Embryonic facial prominence (tissue), 1 donor: ENCODE results near the gene HSD17B8.

Experiments used
- DNase-seq: peaks from one replicate; pipeline ENCODE4 v3.0.0-alpha.2; 2016; ENCODE audit errors: extremely low spot score

HSD17B8 gene

DNA sequence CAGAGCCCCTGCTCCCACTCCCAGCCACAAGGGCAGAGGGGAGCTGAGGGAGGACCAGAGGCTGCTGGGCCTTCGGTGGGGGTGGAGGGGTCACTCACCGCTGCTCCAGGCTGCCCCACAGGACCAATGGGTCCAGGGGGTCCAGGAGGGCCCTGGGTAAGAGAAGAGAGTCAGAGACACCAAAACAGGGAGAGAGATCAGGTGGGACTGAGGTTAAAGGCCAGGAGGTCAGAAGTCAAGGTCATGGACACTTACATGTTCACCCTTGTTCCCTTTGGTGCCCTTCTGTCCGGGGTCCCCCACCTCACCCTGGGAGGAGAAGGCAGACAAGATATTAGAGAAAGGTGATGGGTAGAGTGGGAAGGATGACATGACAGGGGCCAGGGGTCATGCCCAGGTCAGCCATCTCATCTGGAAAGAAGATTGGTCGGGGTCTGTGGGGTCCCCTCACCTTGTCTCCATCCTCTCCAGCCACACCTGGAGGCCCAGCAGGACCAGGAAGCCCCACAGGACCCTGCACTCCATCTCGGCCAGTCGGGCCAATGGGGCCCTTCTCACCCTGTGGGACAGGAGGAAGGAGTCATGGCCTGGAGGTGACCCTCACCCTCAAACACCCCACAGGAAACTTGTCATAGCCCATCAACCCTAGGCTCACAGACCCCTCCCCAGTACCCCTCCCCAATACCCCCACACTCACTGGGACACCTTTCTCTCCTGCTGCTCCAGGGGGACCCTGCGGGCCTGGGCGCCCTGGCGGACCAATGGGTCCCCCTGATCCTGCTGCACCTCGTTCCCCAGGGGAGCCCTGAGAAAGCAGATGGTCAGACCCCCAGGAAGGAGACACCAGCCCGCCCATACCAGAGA, 33.2 kb upstream of the HSD17B8 start:
- no peak for DNase-seq

DNA sequence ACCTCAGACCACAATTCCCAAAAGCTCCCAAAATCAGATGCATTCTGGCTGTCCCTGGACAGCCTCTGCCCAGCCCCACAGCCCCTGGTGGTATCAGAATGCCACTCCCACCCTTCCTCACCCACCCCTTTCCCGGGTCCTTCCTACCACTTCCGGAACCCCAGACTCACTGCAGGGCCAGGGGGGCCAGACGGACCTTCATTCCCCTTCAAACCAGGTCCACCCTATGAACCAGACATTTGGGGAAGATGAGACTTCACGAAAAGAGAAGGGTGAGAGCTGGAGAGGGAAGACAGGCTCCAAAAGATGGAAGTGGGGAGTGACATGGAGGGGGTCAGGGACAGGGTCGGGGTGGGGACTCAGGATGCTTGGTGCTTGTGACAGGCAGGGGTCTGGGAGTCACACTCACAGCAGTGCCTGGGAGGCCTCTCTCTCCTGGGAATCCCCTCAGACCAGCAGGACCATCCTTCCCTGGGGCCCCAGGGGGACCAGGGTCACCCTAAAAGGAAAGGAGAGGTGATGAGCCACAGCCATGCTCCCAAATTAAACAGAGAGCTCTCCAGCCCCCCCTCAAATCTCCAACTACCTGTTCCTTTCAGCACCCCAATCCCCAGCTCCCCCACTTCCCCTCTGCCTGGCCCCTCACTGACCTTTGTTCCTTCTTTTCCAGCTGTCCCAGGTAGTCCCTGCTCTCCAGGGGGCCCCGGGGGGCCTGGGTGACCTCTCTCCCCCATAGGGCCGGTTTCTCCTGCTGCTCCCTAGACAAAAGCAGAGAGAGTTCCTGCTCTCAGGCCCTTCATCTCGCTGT, 32.4 kb upstream of the HSD17B8 start:
- DNase-seq, result no peak

DNA sequence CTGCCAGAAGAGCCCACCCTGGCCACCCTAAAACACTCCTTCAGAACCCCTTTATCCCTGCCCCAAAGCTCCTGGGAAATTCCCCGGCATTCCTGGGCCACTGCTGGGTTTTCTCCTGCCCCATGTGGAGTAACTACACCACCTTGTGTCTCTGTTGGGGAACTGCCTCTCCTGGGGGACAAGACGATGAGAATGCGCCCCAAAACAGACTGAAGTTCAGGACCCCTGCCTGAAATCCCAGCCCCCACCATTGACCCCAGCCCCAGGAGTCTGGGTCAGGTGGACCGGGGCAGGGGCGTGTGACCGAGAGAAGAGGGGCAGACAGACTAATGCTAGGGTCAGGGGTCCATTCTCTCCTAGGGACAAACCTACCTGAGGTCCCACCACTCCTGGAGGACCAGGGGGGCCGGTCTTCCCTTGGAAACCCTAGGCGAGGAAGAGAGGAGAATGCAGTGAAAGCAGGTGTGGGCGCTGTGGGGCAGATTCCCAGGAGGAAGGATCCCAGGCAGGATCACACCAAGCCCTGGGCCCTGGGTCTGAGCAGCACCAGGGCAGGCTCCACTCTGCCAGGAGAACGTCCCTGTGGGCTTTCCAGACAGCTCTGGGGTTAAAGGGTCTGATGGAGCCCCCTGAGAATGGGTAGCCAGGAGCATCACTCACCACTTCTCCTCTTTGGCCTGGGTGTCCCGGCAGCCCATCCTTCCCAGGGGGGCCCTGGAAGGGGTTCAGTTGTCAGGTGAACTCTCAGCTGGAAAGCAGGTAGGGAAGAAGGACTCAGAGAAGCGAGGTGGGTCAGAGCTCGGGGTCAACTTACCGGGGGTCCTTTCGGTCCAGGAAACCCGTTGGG, 31.5 kb upstream of the HSD17B8 start:
- no peak for DNase-seq

DNA sequence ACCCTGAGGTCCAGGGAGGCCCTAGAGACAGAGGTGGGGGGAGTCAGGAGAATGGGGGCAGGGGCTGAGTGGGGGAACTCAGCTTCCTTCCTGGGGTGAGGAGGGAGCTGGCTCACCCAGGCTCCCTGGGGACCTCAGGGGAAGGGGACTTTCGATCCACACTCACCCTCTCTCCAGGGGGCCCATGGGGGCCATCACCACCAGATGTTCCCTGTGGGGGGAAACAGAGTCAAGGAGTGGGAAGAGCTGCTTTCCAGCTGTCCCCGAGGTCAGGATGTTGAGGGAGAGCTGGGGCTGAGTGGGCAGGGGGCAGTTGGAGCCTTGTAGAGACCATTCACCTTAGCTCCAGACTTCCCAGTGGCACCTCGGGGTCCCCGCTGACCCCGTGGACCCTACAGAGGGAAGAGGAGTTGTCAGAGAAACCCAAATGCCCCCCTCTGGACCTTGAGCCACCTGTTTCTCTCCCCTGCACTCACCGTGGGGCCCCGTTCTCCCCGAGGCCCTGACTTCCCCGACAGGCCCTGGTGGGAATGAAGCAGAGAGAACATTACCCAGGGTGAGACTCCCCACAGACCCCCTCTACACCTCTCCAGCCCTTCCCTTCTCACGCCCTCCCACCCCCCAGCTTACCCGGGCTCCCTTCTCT, 30.8 kb upstream of the HSD17B8 start:
- DNase-seq, result no peak

DNA sequence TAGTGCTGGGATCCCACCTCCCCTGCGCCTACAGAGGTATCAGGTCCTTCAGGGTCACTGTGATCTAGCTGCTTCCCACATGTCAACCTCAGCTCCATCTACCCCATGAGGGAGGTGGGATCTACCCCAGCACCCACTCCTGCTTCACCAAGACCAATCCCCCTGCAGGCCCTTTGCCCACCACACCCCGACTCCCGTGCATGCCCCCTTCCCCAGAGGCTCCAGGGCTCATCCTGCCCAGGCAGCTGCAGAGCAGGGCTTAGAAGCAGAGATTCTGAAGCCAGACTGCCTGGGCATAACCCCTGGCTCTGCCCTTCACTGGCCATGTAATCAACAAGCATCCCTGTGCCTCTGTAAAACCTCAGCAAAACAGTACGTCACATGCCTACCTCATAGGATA, 29.7 kb upstream of the HSD17B8 start:
- no peak for DNase-seq

DNA sequence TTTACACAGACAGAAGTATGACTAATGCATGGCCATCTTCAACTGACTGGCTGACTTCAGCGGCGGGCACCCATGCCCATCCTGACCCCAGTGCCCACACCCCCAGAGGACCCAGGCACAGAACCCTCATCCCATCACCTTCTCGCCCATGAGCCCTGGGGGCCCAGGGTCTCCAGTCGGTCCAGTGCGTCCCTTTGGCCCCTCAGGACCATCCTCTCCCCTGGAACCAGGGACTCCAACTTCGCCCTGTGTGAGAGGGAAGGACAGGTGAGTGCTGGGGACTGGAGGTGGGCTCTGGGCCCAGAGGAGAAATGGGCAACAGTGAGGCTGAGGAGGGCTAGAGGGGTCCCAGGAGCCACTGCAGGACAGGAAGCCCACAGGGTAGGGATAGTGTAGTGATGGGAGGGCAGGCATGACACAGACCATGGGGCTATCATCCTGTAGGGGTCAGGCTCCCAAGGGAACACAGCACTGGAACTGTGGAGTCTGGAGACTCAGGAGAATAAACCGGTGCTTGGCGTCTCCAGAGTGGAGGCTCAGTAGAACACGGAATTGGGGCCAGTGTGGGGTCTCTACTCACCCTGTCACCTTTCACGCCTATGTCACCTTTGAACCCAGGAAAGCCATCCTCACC, 28.9 kb upstream of the HSD17B8 start:
- no peak for DNase-seq

DNA sequence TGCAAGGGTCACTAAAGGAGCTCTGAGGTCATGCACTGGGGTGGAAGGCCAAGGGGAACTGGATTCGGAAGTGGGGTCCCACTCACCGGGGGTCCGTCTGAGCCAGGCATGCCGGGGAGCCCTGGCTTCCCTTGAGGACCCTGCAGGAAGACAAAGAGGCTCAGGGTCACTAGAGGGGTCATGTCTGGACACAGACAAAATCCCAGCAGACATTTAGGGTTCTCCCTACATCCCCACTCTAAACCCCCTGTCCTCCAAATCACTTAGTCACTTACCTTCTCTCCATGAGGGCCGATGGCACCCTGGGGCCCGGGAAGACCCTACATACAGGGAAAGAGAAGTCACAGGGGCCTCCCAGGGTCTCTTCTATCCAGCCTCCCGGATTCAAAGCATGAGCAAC, 27.5 kb upstream of the HSD17B8 start:
- no peak for DNase-seq

DNA sequence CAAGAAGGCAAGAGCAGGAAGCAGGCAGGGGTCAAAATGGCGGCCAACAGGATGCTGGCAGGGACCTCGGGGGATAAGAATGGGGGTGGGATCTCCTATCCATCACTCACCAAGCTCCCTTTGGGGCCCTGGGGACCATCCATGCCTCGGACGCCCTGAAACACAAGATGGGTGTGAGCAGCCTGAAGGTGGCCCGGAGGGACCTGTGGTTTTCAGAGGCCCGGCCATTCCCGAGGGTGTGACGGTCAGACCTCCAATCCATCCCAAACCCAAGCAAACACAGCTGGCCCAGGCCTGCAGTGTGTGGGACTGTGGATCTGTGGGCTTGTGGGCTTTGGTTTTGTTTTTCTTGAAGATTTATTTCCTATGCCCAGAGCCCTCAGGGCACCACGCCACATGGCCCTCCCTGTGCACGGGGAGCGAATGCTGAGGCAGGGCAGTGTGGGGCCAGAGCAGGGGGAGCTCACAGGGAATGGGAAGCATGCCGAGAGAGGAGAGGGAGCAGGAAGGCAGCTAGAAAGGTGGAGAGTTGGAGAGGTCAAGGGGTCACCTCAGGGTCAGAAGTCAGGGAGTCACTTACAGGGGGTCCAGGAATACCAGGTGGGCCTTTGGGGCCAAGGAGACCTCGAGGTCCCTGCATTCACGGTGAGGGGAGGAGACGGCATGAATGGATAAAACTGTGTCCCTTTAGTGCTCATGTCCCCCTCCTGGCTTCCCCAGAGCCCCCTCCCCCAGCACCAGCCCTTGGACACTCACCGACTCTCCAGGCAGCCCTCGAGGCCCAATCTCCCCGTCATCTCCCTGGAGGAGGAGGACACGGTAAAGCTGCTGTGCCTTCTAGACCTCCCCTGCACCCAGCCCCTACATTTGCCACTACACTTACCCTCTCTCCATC, 26.7 kb upstream of the HSD17B8 start:
- DNase-seq, result no peak

DNA sequence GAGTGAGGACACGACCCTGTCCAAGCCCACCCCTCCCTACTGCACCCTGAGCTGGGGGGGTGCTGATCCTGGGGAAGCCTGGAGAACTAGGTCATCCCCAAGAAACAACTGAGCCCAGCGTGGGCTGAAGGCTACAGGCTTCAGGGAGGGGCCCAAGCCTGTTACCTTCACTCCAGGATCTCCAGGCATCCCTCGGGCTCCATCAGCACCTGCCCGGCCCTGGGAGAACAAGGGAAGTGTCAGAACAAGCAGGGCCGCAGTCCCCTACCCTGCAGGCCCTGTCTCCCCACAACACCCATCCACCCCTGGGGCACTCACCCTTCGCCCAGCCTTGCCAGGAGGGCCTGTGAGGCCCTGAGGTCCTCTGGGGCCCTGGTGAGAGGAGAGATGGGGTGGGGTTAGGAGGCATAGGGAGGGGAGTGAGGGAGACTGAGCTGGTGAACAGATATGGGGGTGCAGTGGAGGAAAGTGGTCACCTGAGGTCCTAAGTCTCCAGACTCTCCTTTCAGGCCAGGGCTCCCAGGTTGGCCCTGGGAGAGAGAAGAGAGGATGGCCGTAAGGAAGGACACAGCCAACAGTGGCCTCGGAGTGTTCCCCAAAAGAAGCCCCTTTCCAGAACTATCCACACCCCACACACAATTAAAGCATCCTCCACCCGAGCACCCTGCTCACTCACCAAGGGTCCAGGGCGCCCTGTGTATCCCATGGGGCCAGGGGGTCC, 25.5 kb upstream of the HSD17B8 start:
- no peak for DNase-seq

DNA sequence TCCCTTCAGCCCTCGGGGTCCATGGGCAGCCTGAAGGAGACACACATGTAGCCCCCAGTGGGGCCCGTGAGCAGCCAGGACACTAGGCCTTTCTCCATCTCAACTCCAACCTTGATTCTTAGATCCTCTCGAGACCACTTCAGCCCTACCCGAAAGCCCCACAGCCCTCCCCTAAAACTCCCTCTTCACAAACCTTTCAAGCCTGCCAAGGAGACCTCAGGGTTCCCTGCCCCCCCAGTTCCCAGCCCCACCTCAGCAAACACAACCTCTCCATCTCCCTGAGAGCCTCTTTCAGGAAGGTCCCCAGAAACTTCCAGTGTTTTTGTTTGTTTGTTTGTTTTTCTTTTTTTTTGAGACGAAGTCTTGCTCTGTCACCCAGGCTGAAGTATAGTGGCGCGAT, 23.3 kb upstream of the HSD17B8 start:
- no peak for DNase-seq

DNA sequence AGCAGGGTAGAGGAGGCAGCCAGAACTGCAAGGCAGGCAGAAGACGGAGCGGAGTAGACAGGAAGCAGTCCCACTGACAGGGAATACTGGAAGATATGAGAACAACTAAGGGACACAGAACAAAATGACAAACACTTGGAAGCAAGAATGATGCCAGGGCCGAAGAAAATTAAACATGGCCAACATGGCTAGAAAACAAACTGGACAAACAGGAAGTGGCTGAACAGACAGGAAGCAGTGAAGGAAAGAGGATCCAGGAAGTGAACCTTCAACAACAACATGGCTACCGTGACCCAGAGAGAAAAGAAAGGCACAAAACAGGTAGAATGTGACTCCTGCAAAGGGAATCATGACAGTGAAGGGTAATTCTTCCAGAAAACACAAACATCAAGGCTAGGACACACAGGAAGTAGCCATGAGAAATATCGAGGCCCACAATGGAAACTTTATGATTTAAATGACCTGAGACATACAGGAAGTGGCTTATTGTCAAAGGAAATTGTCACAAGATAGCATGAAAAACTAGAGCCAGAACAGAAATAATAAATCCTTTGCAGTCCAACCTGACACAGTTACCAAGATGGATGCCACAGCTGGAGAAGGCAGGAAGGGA, 21.3 kb upstream of the HSD17B8 start:
- no peak for DNase-seq

DNA sequence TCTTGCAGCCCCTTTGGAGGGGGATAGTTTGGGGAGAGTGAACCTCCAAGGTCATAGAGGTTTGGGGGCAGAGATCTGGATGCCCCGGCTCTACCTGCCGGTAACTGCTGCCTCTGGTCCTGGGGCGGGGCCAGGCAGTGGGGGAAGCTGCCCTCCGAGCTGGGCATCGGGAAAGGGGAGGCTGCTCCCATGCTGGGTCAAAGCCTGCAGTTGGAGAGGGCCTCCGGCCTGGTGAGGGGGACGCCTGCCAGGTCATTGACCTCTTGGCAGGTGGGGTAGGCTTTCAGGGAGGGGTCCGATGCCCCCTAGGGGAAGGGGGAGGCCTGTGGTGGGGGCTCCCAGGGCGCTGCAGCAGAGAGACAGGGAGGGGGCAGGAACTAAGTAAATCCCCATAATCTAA, 19.3 kb upstream of the HSD17B8 start:
- no peak for DNase-seq

DNA sequence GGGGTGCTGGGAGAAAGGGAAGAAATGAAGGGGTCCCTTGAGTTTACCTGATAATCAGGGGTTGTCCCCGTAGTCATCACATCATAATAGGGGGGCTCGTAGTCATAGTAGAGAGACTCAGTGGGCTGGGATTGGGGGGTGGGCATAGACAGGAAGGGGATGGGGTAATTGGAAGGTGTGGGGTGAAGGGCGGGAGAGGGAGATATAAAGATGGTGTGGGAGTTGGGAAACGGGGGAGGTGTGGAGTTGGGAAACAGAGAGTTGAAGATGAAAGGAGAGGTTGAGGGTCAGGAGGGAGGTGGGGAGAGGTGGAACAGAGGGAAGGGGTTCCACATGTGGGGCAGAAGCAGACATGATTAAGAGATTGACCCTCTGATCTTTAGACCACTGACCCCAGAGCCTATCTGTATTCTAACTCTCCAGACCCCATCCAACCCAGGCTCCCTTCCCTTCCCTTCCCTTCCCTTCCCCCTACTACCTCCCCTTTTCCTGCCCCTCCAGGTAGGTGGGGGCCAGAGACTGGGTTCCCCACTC, 18.7 kb upstream of the HSD17B8 start:
- DNase-seq, result no peak

DNA sequence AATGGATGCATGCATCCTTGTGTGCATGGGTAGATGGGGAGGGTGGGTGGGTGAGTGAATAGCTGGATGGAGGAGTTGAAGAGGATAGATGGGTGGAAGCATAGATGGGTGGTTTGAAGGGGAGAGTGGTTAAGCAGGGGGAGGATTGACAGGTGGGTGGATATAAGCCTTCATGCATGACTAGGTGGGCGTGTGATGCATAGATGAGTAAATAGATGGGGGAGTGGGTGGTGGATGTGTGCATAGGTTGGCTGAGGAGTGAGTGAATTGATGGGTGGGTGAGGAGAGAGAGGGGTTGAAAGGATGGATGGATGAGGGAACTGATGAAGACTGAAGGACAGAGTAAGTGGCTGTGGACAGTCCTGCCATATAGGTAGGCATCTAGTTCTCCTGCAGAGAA, 16.6 kb upstream of the HSD17B8 start:
- no peak for DNase-seq

DNA sequence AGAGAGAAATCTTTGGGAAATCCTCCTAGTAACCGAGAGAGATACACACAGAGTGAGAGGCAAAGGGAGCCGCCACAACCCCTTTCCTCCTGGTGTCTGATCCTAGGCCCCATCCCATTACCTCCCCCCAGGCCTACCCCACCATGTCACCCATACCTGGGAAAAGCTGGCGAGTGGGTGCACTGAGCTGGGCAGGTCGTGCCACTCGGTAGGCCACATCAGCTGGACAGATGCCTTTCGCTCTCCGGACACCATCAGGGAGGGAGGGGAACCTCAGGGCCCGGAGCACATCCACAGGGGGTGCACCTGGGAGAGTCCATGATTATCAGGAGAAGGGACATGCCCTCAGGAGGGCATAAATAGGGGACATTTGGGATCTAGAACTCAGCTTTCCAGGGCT, 15.3 kb upstream of the HSD17B8 start:
- no peak for DNase-seq

DNA sequence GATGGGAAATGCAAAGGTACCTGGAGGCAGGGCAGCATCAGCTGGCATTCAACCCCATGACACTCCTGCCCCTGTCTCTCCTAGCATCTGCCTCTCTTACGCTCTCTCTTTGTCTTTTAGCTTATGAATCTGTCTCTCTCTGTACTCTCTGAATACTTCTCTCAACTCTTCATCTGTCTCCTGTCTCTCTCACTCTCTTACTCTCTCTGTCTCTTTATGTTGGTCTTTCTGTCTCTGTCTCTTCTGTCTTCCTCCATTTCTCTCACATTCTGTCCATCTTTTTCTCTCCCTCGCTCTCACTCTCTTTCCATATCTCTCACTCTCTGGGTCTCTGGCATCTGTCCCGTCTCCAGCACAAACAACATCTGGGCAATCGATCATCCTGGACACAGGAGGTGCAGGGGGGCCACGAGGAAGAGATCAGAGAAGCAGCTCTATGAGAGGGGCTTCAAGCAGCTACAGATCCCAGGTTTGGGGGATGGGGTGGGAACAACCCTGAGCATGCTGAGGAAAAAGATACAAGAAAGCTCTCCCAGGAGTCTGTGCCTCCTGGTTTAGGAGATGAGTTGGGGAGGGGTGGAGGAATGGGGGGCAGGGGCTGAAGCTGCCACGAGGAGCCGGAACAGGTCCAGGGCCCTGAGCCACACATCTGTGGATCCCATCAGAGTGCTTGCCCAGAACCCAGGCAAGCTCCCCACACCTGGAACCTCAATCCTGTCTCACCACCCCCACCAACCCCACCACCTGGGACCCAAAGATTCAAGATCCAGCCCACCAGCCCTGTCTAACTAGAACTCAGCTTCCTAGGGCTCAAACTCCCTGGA, 14.6 kb upstream of the HSD17B8 start:
- no peak for DNase-seq

DNA sequence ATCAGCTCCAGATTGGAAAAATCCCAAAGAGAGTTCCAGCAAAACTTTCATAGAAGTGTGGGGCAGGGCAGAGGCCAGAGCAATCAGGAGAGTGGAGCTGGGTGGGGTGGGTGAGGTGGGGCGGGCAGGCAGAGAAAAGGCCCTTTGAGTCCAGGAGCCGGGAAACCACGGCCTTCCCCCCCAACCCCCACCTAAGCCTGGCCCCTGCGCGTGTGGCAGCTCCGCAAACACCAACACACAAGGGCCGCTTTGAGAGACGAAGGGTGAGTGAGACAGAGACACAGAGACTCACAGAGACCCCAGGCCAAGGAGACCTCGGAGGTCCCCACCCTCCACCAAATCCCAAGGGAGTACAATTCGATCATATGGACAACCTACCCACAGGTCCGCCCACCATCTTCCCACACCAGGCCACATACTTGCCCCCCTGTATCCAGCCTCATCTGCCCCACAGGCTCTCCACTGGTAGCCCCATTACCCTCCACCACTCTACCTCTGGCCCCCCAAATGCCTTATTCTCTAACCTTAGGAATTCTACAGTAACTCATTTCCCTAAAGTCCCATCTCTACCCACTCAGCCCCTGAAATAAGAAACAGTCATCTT, 13.8 kb upstream of the HSD17B8 start:
- DNase-seq, result no peak
